MM.1S (cell line): ENCODE measurements around the gene TAS2R38.

ENCODE experiments used
- DNase-seq: peaks from one replicate; pipeline ENCODE4 v3.0.0-alpha.2; 2015
- H2AFZ ChIP-seq: fragments of 300-600 bp; sonication (generic); 2 replicates; pipeline ENCODE4 v1.6.0; 2016; ENCODE audit warnings: antibody characterized with exemption, low read length
- H3F3A ChIP-seq: fragments of 300-600 bp; sonication (generic); 2 replicates; pipeline ENCODE4 v1.6.1; 2016; ENCODE audit warnings: mild to moderate bottlenecking, antibody characterized with exemption, low read length, moderate library complexity, mixed read lengths; ENCODE audit not compliant: insufficient read depth
- H3K27ac ChIP-seq: fragments of 300-600 bp; sonication (generic); 2 replicates; pipeline ENCODE4 v1.5.1; 2016; ENCODE audit warnings: mild to moderate bottlenecking, low read length
- H3K27me3 ChIP-seq: fragments of 300-600 bp; sonication (generic); replicated peaks from 2 replicates; pipeline ENCODE4 v1.6.0; 2016; ENCODE audit warnings: low read length; ENCODE audit not compliant: insufficient read depth
- H3K36me3 ChIP-seq: fragments of 300-600 bp; sonication (generic); replicated peaks from 2 replicates; pipeline ENCODE4 v1.6.1; 2016; ENCODE audit warnings: mild to moderate bottlenecking, low read length, mixed read lengths; ENCODE audit not compliant: insufficient read depth
- H3K4me1 ChIP-seq: fragments of 300-600 bp; sonication (generic); 2 replicates; pipeline ENCODE4 v1.6.1; 2016; ENCODE audit warnings: low read length, mixed read lengths
- H3K4me2 ChIP-seq: fragments of 300-600 bp; sonication (generic); 2 replicates; pipeline ENCODE4 v1.6.0; 2016; ENCODE audit warnings: low read depth, low read length
- H3K4me3 ChIP-seq: fragments of 300-600 bp; sonication (generic); 2 replicates; pipeline ENCODE4 v1.5.1; 2016; ENCODE audit warnings: low read length, mixed read lengths
- H3K79me2 ChIP-seq: fragments of 300-600 bp; sonication (generic); 2 replicates; pipeline ENCODE4 v1.6.1; 2016; ENCODE audit warnings: mixed run types, low read length, mixed read lengths
- H3K9ac ChIP-seq: fragments of 300-600 bp; sonication (generic); 2 replicates; pipeline ENCODE4 v1.6.1; 2016; ENCODE audit warnings: low read length, mixed read lengths
- H3K9me2 ChIP-seq: fragments of 300-600 bp; sonication (generic); replicated peaks from 2 replicates; pipeline ENCODE4 v1.6.1; 2016; ENCODE audit warnings: mild to moderate bottlenecking, low read length, mixed read lengths; ENCODE audit not compliant: insufficient read depth
- H3K9me3 ChIP-seq: fragments of 300-600 bp; sonication (generic); replicated peaks from 2 replicates; pipeline ENCODE4 v1.6.1; 2016; ENCODE audit warnings: mild to moderate bottlenecking, low read length, mixed read lengths; ENCODE audit not compliant: insufficient read depth
- H4K20me1 ChIP-seq: fragments of 300-600 bp; sonication (generic); 2 replicates; pipeline ENCODE4 v1.6.1; 2016; ENCODE audit warnings: mild to moderate bottlenecking, low read length, moderate library complexity, mixed read lengths; ENCODE audit not compliant: insufficient read depth
- CTCF ChIP-seq: fragments of 300-600 bp; sonication (generic); IDR thresholded peaks from 2 replicates; pipeline ENCODE4 v1.5.1; 2016; ENCODE audit warnings: antibody characterized with exemption, low read length, mixed read lengths
- EZH2 ChIP-seq: fragments of 300-600 bp; sonication (generic); optimal IDR thresholded peaks from 2 replicates; pipeline ENCODE3; 2017; ENCODE audit warnings: low read depth, mild to moderate bottlenecking, antibody characterized with exemption, low read length, mixed read lengths
- EZH2phosphoT487 ChIP-seq: fragments of 300-600 bp; sonication (generic); IDR thresholded peaks from 2 replicates; pipeline ENCODE4 v1.6.1; 2018; ENCODE audit warnings: antibody characterized with exemption, low read length

Gene TAS2R38

GRCh38 chr7:141945356-141945755 is 28.2 kb downstream of the TAS2R38 start:
- H3K36me3 ChIP-seq = no peaks in the 10 kb centered on the region
- no peaks in the 10 kb centered on the region for H3K27me3 ChIP-seq
- H3F3A ChIP-seq = no peaks in the 10 kb centered on the region
- no peak overlapping the region for H2AFZ ChIP-seq
- TF ChIP-seq EZH2phosphoT487 (no peak), CTCF (no peak), EZH2 (no peak)
- H3K27ac ChIP-seq = no peak overlapping the region
- no peaks in the 10 kb centered on the region for H3K79me2 ChIP-seq
- no peaks in the 10 kb centered on the region for H3K9me3 ChIP-seq
- no peaks in the 10 kb centered on the region for H3K4me1 ChIP-seq
- no peak overlapping the region for H3K4me3 ChIP-seq
- no peak overlapping the region for H3K9ac ChIP-seq
- DNase-seq = no peak
- H4K20me1 ChIP-seq = no peaks in the 10 kb centered on the region
- H3K9me2 ChIP-seq = no peaks in the 10 kb centered on the region
- no peak overlapping the region for H3K4me2 ChIP-seq

- no peak for TF ChIP-seq EZH2
- TF ChIP-seq CTCF = no peak
- H4K20me1 ChIP-seq = no peaks in the 10 kb centered on the region
- no peaks in the 10 kb centered on the region for H3K79me2 ChIP-seq
- H3K4me1 ChIP-seq = no peaks in the 10 kb centered on the region
- H3K27me3 ChIP-seq = no peaks in the 10 kb centered on the region
- H3K36me3 ChIP-seq = no peaks in the 10 kb centered on the region
- H3K9ac ChIP-seq = no peak overlapping the region
- no peak overlapping the region for H3K27ac ChIP-seq
- no peaks in the 10 kb centered on the region for H3F3A ChIP-seq
- DNase-seq = no peak
- no peaks in the 10 kb centered on the region for H3K9me2 ChIP-seq
- no peak overlapping the region for H2AFZ ChIP-seq
- no peaks in the 10 kb centered on the region for H3K9me3 ChIP-seq
- H3K4me2 ChIP-seq = no peak overlapping the region
- H3K4me3 ChIP-seq = no peak overlapping the region
Measured at GRCh38 chr7:141944811-141945210, 28.8 kb downstream of the TAS2R38 start.

GRCh38 chr7:141943846-141944245 is 29.7 kb downstream of the TAS2R38 start:
- Histone ChIP-seq H3K27me3 (no peaks in the 10 kb centered on the region), H3K36me3 (no peaks in the 10 kb centered on the region), H3F3A (no peaks in the 10 kb centered on the region), H3K4me1 (no peaks in the 10 kb centered on the region), H2AFZ (no peak overlapping the region), H3K79me2 (no peaks in the 10 kb centered on the region), H3K4me3 (no peak overlapping the region), H3K9ac (no peak overlapping the region), H4K20me1 (no peaks in the 10 kb centered on the region), H3K9me3 (no peaks in the 10 kb centered on the region), H3K9me2 (no peaks in the 10 kb centered on the region), H3K27ac (no peak overlapping the region), H3K4me2 (no peak overlapping the region)
- no peak for TF ChIP-seq EZH2phosphoT487
- no peak for TF ChIP-seq CTCF
- TF ChIP-seq EZH2 = no peak
- no peak for DNase-seq

- TF ChIP-seq CTCF (no peak), EZH2phosphoT487 (no peak), EZH2 (no peak)
- Histone ChIP-seq H3K79me2 (no peaks in the 10 kb centered on the region), H3K4me3 (no peak overlapping the region), H3K9me3 (no peaks in the 10 kb centered on the region), H2AFZ (no peak overlapping the region), H3K27me3 (no peaks in the 10 kb centered on the region), H3K27ac (no peak overlapping the region), H4K20me1 (no peaks in the 10 kb centered on the region), H3K4me1 (no peaks in the 10 kb centered on the region), H3K36me3 (no peaks in the 10 kb centered on the region), H3K4me2 (no peak overlapping the region), H3K9me2 (no peaks in the 10 kb centered on the region), H3K9ac (no peak overlapping the region), H3F3A (no peaks in the 10 kb centered on the region)
- no peak for DNase-seq
Measured at GRCh38 chr7:141941075-141941474, 32.5 kb downstream of the TAS2R38 start.
